ELF-1 (cell line): Measurements from ENCODE around the gene NKAPD1.
"Not testable (repeated sequence)": the region's sequence is repeated elsewhere in the genome, so short reads cannot be mapped to it uniquely, and the experiment has no call there.

ENCODE experiments used
- DNase-seq: peaks from one replicate; pipeline ENCODE4 v3.0.0-alpha.2; 2016; ENCODE audit warnings: low read depth, low spot score

Gene NKAPD1

DNA sequence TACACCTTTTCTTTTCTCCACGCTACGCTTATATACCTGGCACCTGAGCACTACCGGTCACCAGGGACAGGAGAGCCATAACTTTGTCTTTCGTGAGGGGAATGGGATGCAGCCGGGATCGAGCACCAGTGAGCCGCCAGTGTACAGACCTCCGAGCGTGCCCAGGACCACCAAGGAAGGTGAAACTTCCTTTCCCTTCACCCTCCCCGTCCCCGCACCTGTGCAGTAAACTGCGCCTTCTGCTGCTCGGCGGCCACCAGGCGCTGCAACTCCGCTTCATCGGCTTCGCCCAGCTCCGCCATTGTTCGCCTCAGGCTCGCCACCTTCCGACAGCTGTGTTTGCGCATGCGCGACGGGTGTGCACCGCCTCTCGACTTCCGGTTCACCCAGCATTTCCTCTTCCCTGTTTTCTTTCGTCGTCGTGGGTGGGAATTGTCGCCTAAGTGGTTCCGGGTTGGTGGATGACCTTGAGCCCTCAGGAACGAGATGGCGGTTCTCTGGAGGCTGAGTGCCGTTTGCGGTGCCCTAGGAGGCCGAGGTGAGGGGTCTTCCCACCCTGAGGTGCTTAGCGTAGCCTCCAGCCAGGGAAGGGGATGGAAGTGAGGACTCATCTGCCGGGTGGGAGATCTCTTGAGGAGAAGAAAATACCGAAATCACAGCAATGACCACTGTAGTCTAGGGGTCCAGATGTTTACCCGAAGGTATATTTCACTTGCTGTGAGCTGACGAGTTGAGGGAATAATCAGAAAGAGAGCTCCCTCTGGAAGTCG, 12.5 kb downstream of the NKAPD1 start, which contains the start of the genes SDHD and TIMM8B:
SDHD (plus strand) TSS at position 452 of the 770 bp plus-strand sequence; CDS start at position 487, 35 bp downstream.
TIMM8B (minus strand) TSS at position 335 of the 770 bp plus-strand sequence; CDS start at position 302, 33 bp downstream.
- DNase-seq: peak; percentile 96

DNA sequence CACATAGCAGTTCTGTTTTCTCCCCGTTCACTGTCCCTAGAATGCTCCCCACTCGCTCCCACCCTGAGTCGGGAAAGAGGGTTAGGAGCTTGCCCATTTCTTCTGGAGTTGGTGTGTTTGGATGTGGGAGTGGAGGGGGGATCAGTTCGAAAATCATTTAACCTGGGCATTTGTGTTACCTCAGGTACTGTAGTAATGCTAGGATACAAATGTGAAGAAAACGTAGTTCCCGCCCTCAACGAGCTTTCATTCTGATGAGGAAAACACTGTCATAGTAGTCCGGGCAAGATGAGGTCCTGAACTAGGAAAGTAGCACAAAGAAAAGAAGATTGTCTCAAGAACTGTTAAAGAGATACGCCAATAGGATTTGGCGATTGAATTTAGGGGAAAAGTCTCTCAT, 13.1 kb downstream of the NKAPD1 start:
- no peak for DNase-seq

DNA sequence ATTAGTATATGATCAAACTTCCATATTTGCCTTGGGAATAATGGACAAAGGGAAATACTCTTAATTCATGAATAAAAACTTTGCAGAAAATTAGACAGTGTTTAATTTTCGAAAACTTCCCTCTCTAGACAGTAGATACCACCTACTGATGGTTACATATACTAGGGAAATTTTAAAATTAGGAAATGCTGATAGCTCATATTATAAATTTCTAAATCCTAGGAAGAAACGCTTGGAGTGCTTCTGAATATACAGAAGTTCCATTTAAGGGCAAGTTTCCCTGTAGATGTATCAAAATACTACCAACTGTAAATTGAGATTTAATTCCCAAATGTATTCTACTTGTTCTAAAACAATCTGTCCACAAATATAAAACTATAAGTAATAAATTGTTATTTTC, 21.2 kb downstream of the NKAPD1 start:
- not testable (repeated sequence) for DNase-seq

DNA sequence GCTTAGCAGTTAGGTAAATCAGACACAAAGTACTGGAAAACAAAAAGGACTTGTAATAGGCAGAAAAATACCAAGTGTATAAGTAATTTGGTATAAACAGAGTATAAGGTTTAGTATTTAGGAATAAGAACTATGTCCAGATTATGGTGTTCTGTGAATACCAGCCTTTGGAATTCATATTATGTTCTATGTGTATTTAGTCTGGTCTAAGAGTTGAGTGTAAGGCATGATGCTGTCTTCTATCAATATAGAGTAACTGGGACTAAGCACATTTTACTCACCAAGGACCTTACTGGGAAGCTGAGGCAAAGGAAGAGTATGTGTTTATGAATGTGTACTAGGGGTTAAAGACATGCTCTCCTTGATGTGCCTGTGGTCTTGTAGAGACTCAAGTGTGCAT, 22.1 kb downstream of the NKAPD1 start:
- no peak for DNase-seq

DNA sequence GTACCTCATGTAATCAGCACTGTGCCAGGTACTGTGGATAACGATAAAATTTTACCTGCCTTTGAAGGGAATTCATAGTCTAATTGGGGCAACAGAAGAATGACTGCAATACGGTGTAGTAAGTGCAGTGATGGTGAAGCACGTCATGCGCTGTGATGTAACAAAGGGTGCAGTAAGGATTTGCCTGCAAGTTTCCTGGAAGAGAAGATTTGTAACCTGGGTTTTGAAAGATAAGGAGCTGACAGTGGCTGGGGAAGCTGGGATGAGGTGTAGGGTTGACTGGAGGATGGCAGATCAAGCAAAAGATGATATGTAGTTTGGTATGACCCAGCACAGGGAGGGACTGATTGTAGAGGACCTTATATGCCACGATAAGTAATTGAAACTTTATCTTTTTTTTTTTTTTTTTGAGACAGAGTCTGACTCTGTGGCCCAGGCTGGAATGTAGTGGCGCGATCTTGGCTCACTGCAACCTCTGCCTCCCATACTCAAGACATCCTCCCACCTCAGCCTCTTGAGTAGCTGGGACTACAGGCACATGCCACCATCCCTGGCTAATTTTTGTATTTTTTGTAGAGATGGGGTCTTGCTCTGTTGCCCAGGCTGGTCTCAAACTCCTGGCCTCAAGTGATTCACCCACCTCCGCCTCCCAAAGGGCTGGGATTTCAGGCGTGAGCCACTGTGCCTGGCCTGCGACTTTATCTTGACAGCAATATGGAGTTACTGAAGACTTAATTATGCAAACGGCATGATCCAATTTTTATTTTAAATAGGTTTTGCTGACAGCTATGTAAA, 23.8 kb downstream of the NKAPD1 start:
- DNase-seq: no peak

DNA sequence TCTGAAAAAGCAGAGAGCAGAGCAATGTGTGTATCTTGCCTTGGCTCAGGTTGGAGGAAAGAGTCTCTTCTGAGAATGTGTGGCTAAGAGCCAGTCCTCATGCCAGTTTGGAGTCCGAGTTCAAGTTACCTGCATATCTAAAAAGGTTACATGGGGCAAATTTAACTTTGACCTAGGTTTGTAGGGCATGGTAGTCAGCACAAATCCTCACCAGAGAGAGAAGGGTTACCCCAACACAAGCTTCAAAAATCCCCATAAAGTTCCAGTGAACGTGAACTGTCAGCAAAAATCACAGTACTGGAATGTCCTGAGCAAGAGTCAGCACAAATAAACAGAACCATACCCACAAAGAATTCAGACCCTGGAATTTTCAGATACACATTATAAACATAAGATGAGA, 26.4 kb downstream of the NKAPD1 start:
- no peak for DNase-seq

DNA sequence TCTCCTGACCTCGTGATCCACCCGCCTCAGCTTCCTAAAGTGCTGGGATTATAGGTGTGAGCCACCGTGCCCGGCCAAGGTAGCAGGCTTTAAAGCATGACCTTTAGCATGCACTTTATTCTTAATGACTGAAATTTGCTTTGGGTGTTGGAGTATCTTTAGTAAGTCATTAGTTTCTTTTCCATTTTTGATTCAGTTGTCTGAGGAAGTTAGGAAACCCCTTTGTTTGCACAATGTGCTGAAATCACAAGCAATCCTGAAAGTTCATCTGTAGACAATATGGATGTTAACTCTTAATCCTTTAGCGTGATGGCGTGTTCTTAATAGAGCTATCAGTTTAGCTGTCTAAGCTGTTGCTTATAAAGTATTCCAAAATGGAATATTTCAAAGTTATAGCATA, 29.3 kb downstream of the NKAPD1 start:
- DNase-seq: no peak

DNA sequence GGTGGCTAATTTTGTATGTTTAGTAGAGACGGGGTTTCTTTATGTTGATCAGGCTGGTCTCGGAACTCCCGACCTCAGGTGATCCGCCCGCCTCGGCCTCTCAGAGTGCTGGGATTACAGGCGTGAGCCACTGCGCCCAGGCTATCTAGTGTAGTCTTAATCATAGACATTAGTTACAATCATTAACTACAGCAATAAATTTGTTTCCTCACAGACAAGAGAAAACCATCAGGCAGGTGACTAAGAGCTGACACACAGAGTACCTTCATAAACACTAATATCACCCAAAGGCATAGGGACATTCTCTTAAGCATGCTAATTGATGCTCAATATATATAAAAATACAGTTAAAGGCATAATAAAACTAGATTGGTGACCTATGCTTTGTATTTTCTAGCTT, 32.0 kb downstream of the NKAPD1 start:
- DNase-seq: no peak

DNA sequence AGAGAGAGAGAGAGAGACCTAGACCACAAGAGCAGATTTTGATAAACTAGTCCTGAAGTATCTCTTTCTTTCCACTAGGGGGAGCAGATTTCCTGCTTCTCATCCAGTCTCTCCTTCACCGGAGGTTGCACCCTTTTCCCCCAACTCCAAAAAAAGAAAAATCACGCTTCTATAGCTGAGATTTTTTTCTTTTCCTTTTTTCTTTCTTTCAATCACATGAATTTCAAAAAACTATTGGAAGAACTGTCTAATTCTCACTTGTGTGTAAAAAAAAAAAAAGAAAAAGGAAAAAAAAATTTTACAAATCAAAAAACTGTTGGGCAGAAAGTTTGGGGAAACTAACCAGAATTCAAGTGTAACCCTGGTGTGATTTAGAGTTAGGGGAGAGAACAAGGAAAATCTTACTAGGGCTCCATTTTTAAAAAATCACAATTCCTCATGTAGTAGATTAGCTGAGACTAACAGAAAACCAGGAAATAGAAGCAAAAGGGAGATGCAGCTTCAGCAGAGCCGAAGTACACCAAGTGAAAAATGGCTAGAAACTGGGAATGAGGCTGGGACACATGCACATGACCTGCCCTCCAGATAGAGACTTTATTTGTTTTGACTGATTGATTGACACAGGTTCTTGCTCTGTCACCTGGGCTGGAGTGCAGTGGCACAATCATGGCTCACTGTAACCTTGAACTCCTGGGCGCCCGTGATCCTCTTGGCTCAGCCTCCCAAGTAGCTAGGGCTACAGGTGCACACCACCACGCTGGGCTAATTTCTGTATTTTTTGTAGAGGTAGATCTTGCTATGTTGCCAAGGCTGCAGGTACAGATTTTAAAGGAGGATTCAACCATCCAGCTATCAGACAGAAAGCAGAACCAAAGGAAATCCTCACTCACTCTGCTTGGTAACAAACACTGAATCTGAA, 39.7 kb downstream of the NKAPD1 start:
- DNase-seq: peak; percentile 20

DNA sequence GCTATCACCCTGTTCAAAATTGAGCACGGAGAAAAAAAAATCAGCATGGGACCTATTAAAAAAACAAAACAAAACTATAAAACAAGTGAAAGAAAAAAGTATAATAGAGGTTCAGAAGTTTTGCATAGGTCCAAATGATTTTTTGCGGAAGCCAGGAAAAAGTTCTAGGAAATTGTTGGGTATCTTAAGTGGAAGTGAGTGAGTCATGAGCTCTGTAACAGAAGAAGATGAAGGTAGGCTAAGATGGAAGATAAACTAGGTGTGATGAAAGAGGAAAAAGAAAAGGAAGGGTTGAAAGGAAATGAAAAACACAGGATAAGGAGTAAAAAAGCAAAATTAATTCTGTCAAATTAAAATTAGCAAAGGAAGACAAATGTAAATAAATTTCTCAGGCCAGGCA, 40.4 kb downstream of the NKAPD1 start:
- DNase-seq: no peak

DNA sequence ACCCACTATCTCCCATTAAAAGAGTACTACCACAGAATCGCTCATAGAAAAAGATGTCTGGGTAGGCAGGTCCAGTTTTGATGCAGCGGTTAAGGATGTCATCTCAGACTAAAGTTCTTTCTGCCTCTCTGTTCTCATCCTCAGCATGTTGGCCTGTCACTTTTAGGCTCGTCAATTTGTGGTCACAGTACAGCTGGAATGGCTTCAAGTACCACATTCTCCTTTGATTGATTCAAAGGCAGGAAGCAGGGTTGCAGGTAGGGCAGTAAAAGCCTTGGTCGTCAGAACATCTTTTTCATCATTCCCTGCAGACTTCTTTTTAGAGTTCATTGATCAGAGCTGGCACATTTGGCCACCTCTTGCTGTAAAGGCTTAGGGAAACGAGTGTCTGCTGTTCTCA, 41.3 kb downstream of the NKAPD1 start:
- no peak for DNase-seq

DNA sequence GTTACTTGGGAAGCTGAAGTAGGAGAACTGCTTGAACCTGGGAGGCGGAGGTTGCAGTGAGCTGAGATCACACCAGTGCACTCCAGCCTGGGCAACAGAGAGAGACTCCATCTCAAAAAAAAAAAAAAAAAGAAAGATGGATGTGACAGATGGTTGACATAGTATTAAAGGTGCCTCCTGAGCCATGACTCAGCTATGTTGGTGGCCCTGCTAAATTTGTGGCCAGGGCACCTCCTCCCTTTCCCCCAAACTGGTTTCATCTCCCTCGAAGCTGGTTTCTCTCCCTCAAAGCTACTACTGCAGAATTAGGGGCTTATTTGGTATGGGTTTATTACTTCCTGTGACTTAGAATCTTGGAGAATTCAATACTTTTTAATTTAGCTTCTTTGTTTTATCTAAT, 44.1 kb downstream of the NKAPD1 start:
- no peak for DNase-seq

DNA sequence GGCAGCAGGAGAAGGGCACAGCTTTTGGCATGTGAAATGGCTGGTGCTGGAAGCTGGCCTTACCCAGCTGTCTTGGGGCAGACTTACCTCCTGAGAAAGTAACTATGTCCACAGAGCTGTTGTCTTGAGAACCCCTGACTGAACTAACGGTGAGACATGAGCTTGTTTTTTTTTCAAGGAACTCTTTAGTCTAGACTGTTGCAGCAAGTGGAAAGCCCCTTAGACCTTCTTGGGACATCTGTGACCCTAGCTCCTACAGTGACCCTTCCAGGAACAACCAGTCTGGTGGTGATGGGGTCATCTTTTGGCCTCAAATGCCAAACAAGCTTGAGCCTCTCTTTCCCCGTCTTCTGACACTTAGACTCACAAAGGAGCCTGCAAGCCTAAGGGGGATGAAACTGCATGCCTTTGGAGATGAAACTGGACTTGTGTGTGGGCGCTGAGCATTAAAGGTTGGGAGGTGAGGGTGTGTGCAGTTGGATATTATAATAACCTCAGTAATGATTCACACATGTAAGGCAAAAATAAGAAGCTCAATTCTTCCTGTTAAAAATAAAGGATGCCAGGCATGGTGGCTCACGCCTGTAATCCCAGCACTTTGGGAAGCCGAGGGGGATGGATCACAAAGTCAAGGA, 48.0 kb downstream of the NKAPD1 start:
- no peak for DNase-seq

DNA sequence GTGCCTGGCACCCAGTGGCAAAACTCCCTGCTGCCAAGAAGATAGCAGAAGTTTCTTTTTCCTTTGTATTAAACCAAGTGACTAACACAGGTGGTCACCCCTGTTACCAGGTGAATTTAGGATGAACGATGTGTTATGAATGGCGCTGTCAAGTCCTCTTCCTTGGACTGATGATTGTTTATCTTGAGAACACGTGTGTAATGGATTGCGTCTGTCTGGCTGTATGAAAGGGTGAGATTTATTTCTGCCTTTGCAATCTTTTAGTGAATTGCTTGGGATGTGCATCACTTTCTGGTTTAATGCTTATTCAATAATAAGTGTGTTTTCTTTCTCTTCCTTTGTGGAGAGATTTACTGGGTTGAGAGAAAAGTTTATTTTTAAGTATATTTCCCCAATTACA, 49.0 kb downstream of the NKAPD1 start:
- DNase-seq: no peak

DNA sequence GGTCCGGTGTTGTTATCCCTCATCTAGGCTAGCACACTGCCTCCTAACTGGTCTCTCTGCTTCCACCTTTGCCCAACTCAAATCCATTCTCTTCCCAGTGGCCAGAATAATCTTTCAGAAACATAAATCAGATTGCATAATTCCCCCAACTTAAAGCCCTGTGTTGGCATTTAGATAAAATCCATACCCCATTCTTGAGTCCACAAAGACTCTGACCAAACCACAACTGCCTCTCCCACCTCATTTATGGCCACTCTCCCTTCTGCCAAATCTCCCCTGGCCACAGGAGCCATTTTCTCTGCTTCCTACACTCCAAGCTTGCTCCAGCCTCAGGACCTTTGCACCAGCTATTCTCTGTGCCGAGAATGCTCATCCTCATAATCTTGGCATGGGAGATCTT, 53.0 kb downstream of the NKAPD1 start:
- no peak for DNase-seq

DNA sequence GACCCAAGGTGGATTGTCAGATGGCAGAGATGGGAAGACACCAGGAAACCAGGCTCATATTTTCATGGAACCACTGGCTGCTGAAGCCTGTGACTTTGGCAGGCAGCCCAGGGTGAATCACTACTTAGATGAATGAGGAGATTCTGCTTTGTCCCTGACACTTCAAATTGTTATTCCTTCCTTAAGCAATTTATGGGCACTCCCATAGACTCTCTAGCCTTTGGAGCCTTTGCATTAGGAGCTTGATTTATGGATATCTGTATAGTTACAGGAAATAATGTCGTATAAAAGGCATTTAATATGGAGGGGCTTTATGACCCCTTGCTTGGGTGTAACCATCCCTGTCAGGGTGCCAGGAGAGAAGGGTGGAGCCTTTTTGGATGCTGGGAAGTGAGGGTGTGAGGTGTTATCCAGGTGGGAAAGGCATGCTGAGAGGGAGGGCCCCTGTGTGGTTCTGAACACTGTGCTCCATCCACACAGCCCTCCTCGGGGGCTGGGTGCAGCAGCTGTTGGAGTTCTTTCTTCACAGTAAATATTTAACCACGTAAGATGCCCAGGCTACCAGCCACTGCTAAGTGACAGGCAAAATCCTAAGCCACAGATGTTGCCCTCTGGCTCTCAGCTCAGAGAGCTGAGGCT, 54.5 kb downstream of the NKAPD1 start:
- DNase-seq: no peak

DNA sequence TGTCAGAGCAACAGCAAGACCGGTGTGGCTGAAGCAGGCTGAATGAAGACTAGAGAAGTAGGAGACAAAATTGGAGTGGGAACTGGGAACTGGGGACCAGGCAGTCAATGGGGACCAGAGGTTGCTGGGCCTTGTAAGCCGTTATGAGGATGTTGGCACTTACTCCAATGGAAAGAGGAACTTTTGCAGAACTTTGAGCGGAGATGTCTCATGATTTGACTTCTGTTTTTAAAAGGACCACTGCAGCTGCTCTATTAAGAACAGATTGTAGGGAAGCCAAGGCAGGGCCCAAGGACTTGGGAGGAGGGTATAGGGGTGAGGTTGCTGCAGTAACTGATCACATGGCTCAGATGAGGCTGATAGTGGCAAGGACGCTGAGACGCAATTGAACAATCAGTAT, 55.6 kb downstream of the NKAPD1 start:
- DNase-seq: no peak

DNA sequence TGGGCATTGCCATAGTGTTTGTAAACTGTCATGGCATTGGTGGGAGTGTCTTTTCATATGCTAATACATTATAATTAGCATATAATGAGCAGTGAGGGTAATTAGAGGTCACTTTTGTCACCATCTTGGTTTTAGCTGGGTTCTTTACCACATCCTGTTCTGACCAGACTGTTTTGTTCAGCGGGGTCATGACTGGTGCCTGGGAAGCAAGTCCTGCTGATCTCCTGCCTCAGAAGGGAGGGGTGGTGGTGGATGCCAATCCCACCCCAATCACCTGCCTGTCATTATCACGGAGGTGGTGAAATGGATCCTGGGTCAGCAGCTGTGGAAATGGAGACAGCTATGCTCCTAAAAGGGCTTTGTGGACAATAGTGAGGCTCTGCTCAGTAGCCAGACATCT, 58.6 kb downstream of the NKAPD1 start:
- DNase-seq: peak; percentile 4

DNA sequence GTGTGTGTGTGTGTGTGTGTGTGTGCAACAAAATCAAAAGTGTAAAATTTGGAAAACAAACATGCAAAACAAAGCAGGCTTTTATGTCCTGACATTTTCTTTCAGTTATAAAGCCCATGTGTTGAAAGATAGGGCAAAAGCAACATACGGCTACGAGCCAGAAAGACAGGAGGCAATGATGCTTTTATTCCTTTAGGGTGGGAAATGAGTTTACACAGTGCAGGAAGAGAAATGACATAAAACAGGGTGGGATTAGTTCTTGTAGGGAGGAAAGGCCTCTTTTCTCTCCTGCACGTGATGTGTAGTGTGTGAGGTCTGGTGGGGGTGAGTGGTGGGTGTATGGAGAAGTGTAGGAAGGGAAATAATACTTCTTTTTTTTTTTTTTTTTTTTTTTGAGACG, 60.4 kb downstream of the NKAPD1 start:
- DNase-seq: no peak
